ENCODE data around the gene STMP1. TPM values are rescaled to one million over a fixed set of nuclear protein-coding genes. Genes with fewer than 3 reads are reported as not detected.

The STMP1 gene
- polyA plus RNA-seq, 1 donor (not counting 4 experiments of a cell fraction or from before 2014, with no cell fraction given) = 30.5 TPM

DNA sequence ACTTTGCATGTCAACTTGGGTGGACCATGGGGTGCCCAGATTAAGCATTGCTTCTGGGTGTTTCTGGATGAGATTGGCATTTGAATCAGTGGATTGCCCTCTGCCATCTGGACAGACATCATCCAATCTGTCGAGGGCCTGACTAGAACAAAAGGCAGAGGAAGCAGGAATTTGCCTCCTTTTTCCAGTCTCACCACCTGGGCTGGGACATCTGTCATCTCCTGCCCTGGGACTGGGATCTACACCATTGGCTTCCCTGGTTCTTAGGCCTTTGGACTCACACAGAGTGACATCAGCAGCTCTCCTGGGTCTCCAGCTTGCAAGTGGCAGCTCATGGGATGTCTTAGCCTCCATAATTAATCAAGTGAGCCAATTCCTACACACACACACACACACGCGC lies 55.4 kb downstream of the STMP1 start:
- TF ChIP-seq, protein P1, sequence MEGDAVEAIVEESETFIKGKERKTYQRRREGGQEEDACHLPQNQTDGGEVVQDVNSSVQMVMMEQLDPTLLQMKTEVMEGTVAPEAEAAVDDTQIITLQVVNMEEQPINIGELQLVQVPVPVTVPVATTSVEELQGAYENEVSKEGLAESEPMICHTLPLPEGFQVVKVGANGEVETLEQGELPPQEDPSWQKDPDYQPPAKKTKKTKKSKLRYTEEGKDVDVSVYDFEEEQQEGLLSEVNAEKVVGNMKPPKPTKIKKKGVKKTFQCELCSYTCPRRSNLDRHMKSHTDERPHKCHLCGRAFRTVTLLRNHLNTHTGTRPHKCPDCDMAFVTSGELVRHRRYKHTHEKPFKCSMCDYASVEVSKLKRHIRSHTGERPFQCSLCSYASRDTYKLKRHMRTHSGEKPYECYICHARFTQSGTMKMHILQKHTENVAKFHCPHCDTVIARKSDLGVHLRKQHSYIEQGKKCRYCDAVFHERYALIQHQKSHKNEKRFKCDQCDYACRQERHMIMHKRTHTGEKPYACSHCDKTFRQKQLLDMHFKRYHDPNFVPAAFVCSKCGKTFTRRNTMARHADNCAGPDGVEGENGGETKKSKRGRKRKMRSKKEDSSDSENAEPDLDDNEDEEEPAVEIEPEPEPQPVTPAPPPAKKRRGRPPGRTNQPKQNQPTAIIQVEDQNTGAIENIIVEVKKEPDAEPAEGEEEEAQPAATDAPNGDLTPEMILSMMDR (optimal IDR thresholded peaks at IDR 0.05 in 1 of 3, IDR thresholded peaks at IDR 0.05 in 1 of 3, conservative IDR thresholded peaks at IDR 0.05 in 1 of 3; ENCODE audit: extremely low read depth in 1 of 3, insufficient read depth in 2 of 3, low read length in 3 of 3) = no peak
- TF ChIP-seq EZH2 (IDR thresholded peaks at IDR 0.05; ENCODE audit: low read length) = no peak
- no peak for DNase-seq (ENCODE audit: low read depth, low spot score)

DNA sequence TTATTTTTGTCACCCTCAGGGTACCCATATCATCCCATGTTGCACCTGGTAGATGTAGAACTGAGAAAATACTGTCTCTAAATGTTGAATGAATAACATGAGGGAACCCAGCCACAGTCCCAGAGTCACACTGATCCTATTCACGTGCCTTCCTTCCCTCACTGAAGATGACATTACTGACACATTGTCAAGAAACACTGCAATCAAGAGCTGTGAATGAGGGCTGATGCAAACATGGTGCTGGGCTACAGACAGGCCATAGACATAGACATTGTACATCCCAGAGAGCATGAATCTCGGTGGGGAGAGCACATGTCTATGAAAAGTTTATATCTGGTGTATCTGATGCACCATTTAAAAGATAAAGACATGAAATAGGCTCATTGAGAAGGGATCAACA lies 55.9 kb downstream of the STMP1 start:
- no peak overlapping the region for H3K27ac ChIP-seq (ENCODE audit: control insufficient read depth, insufficient read depth, low read length)

More for the DNA sequence above, 55.4 kb downstream of the STMP1 start:
- H3K9me3 ChIP-seq (ENCODE audit: control insufficient read depth, low read depth, low read length) = no peaks in the 10 kb centered on the region
- no peak overlapping the region for H3K9ac ChIP-seq (ENCODE audit: control insufficient read depth, extremely low read depth, insufficient read depth, low read length)
- no peaks in the 10 kb centered on the region for H3K9me1 ChIP-seq (ENCODE audit: control insufficient read depth, extremely low read depth, insufficient read depth, low read length)
- peaks cover 24% of the 10 kb centered on the region for H3K4me1 ChIP-seq (ENCODE audit: control insufficient read depth, extremely low read depth, insufficient read depth, low read length)
- H2AFZ ChIP-seq (ENCODE audit: control insufficient read depth, low read length) = no peak overlapping the region
- no peak overlapping the region for H3K4me3 ChIP-seq (ENCODE audit: control insufficient read depth in 2 of 3, extremely low read depth in 1 of 3, insufficient read depth in 2 of 3, low read depth in 1 of 3, low read length in 3 of 3)
- no peaks in the 10 kb centered on the region for H3K79me2 ChIP-seq (ENCODE audit: control insufficient read depth, insufficient read depth, low read length)
- no peak overlapping the region for H3K4me2 ChIP-seq (ENCODE audit: control insufficient read depth, extremely low read depth, insufficient read depth, low read depth, low read length)
- no peak for FAIRE-seq
- no peaks in the 10 kb centered on the region for H3K27me3 ChIP-seq (ENCODE audit: control insufficient read depth, extremely low read depth, insufficient read depth, low read length)
- dilution Hi-C loops (cut with MboI; ENCODE audit: extremely low pct_ligation_motif_present, low sequenced_read_pairs) = no loop called here
- no peaks in the 10 kb centered on the region for H4K20me1 ChIP-seq (ENCODE audit: control insufficient read depth, extremely low read depth, insufficient read depth, low read length)
- H3K36me3 ChIP-seq (ENCODE audit: control insufficient read depth in 2 of 2, extremely low read depth in 1 of 2, insufficient read depth in 2 of 2, low read length in 2 of 2) = no peaks in the 10 kb centered on the region
- no peak overlapping the region for H3K27ac ChIP-seq (ENCODE audit: control insufficient read depth, insufficient read depth, low read length)

More for the DNA sequence above, 55.9 kb downstream of the STMP1 start:
- Histone ChIP-seq H3K36me3 (ENCODE audit: control insufficient read depth in 2 of 2, extremely low read depth in 1 of 2, insufficient read depth in 2 of 2, low read length in 2 of 2) (no peaks in the 10 kb centered on the region), H2AFZ (ENCODE audit: control insufficient read depth, low read length) (no peak overlapping the region), H3K79me2 (ENCODE audit: control insufficient read depth, insufficient read depth, low read length) (no peaks in the 10 kb centered on the region), H3K4me2 (ENCODE audit: control insufficient read depth, extremely low read depth, insufficient read depth, low read depth, low read length) (no peak overlapping the region), H4K20me1 (ENCODE audit: control insufficient read depth, extremely low read depth, insufficient read depth, low read length) (no peaks in the 10 kb centered on the region), H3K27me3 (ENCODE audit: control insufficient read depth, extremely low read depth, insufficient read depth, low read length) (no peaks in the 10 kb centered on the region), H3K9me3 (ENCODE audit: control insufficient read depth, low read depth, low read length) (no peaks in the 10 kb centered on the region), H3K9ac (ENCODE audit: control insufficient read depth, extremely low read depth, insufficient read depth, low read length) (no peak overlapping the region), H3K9me1 (ENCODE audit: control insufficient read depth, extremely low read depth, insufficient read depth, low read length) (no peaks in the 10 kb centered on the region), H3K4me3 (ENCODE audit: control insufficient read depth in 2 of 3, extremely low read depth in 1 of 3, insufficient read depth in 2 of 3, low read depth in 1 of 3, low read length in 3 of 3) (no peak overlapping the region), H3K4me1 (ENCODE audit: control insufficient read depth, extremely low read depth, insufficient read depth, low read length) (peaks cover 25% of the 10 kb centered on the region)
- no peak for TF ChIP-seq EZH2 (IDR thresholded peaks at IDR 0.05; ENCODE audit: low read length)
- TF ChIP-seq, protein P1 (optimal IDR thresholded peaks at IDR 0.05 in 1 of 3, IDR thresholded peaks at IDR 0.05 in 1 of 3, conservative IDR thresholded peaks at IDR 0.05 in 1 of 3; ENCODE audit: extremely low read depth in 1 of 3, insufficient read depth in 2 of 3, low read length in 3 of 3) = no peak
- DNase-seq (ENCODE audit: low read depth, low spot score) (no peak), FAIRE-seq (no peak)
- dilution Hi-C loops (cut with MboI; ENCODE audit: extremely low pct_ligation_motif_present, low sequenced_read_pairs) = no loop called here

Measured in keratinocyte (primary cell).